CD4-positive, alpha-beta T cell treated with Interleukin-1 beta for 1 hour (primary cell): Measurements from ENCODE around the gene DYNLT1.
"Not testable (repeated sequence)": the region's sequence is repeated elsewhere in the genome, so short reads cannot be mapped to it uniquely, and the experiment has no call there.

Source experiments
- DNase-seq, 2 donors: peaks; one replicate each; pipeline ENCODE4 v3.0.0-alpha.2; 2020 to 2022

DYNLT1 gene

DNA sequence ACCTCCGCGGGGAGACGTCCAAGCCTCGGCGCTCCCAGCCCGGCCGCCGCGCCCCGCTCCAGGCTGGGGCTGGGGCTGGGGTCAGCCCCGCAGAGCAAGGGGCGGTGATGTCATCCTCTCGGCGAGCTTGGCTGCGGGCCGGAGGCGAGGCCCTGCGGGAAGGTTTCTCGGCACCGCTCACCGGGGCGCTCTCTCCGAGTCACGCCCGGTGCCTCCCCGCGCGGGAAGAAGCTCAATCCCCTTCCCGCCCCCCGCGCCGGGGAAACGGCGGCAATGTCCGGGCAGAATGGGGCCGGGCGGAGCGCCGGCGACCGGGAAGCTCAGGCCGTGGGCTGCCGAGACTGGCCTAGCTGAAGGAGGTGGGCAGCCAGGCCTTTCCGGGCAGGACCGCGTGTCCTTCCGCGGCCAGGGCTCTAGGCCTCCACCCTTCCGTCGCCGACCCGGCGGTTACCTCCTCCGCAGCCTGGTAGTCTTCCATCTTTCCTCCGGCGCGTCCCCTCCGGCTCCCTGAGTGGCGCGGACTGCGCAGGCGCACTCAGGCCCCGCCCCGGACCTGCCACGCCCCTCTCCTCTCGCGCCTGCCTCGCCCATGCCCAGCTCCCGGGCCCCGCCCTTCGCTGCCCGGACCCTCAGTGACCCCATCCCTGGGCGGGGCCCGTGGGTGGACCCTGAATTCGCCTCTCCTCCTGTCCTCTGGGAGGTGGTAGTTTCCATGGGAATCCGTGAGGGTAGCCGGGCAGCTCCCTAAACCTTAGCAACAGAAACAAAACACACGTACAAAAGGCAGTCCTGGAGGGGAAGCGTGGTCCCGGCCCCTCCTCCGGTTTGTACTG is at the start of gene DYNLT1:
Gene DYNLT1 (minus strand): TSS at position 513 of the 833 bp plus-strand sequence. CDS start 35 bp downstream, at position 478.
- peak; percentile 90 for DNase-seq

DNA sequence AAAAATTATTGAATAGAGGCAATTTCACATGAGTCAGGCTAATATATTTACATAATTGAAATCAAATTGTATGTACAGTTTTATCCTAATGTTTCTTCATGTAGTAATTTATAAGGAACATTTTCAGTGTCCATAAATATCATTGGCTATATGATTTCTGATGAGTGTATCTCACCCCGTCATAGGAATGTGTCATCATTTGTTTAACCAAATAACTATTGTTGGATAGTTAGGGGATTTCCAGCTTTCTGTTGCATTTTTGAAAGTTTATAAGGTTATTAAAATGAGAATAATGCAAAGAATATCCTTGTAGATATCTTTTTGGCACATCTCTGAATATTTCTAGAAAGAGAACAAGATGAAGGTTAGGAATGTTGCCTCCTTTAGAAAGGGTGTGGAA is 44.3 kb upstream of the DYNLT1 start:
- peak in 1 of 2 donors; percentile 25 for DNase-seq

DNA sequence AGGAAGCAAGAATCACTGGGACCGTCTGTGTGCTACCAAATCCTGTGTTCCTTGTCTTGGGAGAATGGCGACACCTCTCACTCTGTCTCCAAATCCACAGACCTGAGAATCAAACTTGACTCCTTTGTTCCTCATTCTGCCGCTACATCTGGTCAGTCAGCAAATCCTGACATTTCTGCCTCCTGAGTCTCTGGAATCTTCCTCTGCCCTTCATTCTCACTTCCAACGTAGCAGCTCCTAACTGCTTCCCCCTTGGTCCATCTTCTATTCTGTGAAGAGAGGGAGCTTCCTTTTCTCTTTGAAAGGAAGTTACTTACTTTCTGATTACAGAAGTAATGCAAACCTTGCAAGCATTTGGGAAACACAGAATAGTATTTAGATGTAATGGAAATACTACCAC is 43.0 kb upstream of the DYNLT1 start:
- DNase-seq, result no peak

DNA sequence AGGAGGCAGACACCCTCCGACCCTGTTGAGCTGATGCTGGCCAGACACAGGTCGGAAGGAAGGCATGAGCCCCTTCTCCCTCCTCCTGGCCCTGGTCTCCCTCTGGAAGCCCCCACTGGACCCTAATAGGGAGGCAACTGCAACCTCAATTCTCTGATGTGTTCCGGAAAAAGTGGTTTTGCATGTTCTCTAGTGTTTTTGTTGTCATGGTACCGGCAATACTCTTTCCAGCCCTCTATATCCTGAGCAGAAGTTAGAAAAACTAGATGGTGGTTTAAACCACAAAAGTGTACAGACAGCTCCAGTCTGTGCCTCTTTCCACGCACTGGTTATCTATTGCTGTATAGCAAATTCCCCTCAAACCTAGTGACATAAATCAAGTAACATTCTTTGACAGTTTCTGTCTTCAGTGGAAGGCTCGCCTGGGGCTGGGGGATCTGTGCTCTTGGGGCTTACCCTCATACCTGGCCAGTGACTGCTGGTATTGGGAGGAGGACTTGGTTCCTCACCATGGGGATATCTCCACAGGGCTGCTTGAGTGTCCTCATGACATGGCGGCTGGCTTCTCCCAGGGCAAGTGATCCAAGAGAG is 42.3 kb upstream of the DYNLT1 start:
- DNase-seq, result peak; percentile 72 to 82

DNA sequence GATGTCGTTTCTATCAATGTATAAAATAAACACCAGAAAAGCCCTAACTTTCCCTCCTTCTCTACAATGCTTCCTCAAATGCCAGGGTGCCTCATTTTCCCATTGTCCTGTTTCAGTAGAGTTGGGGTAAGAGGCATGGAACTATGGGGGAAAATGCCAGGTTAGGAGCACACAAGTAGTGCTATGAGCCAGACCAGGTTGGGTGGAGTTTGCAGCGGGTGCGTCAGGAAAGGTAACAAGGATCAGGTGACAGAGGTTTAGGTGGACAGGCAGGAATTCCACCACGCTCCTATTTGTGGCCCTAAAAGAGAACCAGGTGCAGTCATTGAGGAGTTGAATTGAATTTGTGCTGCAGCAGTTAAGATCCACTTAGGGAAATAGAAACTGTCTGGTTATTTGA is 41.8 kb upstream of the DYNLT1 start:
- no peak for DNase-seq

DNA sequence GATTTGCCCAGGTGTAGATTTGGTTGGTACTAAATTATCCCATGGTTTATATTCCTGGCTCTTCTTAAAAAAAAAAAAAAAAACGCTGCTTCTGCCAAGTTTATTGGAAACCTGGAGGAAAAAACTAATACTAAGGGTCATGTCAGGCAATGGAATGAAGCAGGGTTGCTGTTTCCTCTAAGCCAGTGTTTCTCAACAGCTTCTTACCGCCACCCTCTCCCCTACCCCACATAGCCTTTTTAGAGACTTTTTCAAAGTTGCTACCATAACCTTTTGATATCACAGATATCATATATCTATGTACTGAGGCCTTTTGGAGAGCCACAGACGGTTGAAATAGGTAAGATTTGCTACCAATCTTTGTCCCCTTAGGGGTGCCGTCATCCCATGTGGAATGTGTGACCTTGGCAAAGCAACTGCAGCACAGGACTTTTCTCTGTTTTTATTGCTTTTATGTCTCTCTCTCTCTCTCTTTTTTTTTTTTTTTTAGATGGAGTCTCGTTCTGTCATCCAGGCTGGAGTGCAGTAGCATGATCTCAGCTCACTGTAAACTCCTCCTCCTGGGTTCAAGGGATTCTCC is 40.3 kb upstream of the DYNLT1 start:
- DNase-seq, result no peak

DNA sequence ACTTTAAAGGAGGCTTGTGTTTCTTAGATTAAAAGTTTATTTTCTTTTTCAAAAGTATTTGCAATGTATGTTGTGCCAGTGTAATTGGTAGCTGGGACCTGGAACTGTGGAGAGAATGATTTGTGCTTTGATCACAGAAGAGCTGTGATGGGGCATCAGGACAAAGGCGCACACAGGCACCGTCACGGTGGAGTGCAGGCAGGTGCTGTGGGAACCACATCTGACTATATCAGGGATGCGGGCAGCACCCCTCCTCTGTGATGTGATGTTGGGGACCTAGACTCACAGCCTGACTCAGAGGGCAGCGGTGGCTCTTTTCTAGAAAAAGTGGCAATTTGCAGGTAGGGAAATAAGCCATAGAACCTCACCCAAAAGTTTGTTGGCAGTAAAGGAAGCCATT is 39.8 kb upstream of the DYNLT1 start:
- DNase-seq, result peak in 1 of 2 donors; percentile 33

DNA sequence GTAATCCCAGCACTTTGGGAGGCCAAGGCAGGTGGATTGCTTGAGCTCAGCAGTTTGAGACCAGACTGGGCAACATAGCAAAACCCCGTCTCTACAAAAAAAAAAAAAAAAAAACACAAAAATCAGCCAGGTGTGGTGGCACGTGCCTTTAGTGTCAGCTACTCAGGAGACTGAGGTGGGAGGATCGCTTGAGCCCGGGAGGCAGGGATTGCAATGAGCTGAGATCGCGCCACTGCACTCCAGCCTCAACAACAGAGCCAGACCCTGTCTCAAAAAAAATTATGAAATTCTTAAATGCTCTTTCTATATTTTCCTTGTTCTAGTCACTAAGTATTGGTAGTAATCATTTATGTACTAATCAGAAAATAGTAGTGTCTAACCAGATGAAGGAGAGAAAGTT is 35.9 kb upstream of the DYNLT1 start:
- DNase-seq, result no peak

DNA sequence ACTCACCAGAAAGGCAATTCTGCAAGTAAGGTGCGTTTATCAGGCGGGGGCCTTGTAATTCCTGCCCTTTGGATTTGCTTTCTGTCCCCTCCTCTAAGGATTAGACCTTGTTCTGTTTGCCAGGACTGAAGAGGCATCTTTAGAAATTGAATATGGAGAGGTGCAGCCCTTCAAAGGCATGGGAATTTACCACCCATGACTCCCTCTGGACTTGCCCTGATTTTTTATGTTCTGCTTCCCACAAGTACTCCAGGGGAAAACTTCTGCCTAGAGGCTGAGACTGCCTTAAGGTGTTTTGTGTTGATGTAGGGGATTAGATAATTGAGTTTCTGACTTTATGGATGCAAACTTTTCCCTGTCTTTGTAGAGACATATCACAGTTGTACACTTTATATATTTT is 35.5 kb upstream of the DYNLT1 start:
- no peak for DNase-seq

DNA sequence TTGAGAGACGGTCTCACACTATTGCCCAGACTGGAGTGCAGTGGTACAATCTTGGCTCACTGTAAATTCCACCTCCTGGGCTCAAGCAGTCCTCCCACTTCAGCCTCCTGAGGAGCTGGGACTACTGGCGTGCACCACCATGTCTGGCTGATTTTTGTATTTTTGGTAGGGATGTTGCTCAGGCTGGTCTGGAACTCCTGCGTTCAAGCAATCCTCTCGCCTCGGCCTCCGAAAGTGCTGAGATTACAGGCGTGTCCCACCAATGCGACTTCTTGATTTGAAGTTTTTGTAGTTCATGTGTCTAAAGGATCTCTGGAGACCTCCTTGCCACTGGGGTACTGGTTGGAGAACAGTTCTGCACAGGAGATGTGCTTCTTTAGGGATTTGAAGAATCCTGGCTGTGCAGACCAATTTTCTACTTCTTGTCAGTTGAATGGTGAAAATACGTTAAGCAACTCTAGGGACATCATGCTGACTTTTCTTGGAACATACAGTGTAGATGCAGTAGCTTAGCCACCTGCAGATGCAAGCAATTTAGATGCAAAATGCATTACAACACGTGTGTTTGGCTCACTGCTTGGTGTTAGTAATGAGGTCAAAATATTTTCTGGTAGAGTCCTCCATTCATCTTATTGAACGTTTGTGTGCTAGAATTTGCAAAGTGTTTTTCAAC is 33.5 kb upstream of the DYNLT1 start:
- no peak for DNase-seq

DNA sequence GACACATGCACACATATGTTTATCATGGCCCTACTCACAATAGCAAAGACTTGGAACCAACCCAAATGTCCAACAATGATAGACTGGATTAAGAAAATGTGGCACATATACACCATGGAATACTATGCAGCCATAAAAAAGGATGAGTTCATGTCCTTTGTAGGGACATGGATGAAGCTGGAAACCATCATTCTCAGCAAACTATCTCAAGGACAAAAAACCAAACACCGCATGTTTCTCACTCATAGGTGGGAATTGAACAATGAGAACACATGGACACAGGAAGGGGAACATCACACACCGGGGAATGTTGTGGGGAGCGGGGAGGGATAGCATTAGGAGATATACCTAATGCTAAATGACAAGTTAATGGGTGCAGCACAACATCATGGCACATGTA is 32.6 kb upstream of the DYNLT1 start:
- not testable (repeated sequence) for DNase-seq

DNA sequence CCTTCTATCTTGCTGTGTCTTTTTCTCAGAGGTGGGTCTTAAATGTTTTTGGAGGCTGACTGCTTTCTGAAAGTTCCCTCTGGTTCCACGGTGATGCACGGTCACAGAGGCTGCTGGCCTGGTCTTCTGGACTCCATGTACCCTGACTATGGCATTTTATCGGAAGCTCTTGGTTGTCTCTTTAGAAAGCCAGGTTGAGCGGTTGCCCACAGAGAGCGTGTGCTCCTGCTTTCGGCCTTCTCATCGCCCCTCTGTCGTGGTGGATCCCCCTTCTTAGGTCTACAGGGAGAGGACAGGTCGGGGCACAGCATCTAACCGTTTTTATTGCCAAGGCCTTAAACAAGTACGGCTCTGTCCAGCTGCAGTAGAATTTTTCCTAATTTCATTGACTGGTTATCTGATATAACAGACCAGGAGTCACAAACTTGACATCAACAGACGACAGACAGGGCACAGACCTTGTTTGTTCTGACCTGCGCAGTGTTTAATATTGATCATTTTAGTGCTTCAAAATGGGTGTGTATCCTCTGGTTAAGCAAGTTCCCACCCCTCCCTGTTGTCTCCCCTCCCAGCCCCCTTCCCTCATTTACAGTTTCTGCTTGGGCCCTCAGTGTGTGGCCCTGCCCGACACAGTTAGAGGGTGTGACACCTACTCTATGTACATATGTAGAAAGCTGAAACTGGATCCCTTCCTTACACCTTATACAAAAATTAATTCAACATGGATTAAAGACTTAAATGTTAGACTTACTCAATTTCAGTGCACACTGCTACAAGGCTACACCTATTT is 30.0 kb upstream of the DYNLT1 start:
- no peak for DNase-seq

DNA sequence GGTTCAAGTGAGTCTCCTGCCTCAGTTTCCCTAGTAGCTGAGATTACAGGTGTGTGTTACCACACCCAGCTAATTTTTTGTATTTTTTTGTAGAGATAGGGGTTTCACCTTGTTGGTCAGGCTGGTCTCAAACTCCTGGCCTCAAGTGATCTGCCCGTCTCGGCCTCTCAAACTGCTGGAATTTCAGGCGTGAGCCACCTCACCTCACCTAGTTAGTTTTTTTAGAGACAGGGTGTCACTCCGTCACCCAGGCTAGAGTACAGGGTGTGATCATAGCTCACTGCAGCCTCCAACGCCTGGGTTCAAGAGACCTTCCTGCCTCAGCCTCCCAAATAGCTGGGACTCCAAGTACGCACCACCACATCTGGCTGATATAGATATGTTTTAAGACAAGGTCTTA is 28.2 kb upstream of the DYNLT1 start:
- no peak for DNase-seq

DNA sequence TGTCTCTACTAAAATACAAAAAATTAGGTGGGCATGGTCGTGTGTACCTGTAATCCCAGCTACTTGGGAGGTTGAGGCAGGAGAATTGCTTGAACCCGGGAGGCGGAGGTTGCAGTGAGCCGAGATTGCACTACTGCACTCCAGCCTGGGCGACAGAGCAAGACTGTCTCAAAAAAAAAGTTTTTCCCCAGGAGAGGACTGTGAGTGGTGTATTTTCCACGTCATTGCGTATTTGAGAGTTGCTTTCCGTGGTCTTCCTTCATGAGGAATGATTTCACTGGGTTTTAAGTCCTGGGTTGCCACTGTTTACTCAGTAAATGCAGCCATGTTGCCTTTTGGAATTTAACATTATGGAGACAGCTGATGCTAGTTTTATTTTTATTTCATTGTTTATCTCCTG is 27.6 kb upstream of the DYNLT1 start:
- not testable (repeated sequence) for DNase-seq

DNA sequence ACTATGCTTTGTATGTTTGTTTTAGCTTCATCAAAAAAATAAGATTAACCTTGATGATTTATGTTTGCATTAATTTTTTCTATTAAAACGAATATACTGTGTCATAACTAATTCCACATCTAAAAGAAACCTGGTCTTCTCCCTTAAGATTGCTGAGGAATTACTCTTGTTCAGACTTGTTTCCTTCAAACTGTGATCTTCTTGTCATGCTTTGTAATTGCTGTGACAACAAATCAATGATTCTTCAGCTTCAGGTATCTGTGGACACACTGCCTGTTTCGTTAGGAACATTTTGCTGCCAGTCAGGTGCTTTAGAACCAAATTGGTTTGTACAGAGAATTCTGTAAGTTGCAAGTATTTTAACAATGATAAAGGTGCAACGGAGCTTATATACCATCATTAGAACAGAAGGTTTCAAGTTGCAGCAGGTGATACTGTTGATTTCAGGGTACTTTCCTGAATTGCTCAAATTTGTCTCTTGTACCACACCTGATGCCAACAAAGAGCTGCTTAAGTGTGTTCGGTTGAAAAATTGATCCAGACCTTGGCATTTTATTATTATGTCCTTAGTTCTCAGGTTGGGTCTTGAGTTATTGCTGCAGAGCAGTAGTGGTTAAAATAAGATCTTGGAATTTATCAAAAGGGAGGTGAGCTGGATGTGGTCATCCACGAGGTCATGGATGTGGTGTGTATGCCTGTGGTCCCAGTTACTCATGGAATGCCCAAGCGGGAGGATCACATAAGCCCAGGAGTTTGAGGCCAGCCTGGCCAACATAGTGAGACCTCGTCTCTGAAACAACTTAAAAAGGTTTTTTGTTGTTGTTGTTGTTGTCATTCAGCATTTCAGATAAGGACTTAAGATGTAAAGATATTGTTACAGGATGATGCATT is 24.8 kb upstream of the DYNLT1 start:
- DNase-seq, result no peak

DNA sequence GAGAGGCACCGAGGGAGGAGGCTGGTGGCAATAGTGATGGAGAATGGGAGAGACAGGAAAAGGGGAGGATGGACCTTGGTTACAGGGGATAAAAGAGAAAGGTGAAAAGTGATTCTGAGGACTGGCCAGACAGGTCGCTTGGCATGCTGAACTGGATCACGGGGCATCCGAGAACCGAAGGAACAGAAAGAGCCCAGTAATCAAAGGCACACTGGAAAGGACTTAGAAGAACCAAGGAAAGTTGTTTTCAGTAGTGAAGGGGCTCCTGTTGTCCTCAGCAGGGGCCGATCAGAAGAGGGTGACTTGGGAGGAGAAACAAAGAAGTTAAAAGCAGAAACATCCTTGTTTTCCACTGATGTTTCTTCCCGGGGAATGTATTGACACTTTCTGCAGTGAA is 24.2 kb upstream of the DYNLT1 start:
- no peak for DNase-seq

DNA sequence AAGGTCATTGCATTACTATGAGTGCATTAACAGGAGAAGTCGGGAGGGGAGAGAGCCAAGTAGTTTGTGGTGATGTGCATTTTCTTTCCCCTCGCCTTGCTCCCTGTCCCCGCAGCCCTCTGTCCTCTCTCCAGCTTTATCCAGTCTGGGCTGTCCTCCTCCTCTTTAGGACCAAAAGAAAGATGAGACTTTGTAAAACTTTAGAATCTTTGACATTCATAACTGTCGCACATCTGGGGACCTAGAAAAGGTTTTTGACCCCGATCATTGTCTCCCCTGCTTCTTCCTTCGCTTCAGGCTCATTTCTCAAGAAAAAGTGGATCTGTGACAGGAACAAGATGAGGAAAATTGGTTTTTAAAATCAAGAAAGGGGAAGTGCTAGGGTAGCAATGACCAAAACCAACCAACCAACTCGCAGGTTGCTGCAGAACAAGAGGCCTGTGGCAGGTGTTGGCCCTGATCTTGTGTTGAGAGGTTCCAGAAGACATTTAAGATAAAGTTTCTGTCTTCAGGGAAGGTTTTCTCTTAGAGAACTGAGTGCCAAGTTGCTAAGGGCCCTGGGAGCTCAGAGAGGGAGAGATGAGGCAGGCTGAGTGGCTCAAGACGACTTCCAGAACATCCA is 22.9 kb upstream of the DYNLT1 start:
- DNase-seq, result no peak

DNA sequence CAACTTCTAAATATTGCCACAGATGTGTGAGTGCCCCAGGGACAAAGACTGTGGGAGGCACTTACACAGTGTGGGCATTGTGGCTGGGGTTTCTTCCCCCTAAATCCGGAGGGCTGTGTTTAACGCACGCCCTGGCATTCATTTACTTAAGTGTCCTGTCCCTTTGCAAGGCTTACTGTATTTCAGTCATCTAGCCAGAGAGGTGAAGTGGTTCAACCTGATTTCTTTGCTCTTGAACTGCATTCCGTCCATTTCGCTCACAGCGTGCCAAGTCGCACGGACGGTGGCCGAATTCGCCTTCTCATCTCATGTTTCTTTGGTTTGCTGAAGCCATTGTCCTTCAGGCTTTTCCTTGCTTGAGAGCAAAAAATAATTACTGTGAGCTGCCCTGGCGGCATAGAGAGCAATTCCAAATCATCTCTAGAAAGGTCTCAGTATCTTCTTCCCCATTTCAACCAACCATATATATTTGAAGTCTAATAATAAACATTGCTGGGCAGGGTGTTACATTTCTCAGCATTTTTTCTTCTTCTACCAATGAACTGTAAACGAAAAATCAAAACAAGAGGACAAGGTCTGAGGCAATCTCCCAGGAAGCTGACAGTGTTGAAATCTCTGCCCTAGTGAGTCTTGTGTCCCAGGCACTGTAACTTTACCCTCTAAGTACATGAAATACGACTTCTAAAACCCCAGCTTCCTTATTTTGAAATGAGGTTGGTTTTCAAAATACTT is 22.3 kb upstream of the DYNLT1 start:
- peak in 1 of 2 donors; percentile 53 for DNase-seq

DNA sequence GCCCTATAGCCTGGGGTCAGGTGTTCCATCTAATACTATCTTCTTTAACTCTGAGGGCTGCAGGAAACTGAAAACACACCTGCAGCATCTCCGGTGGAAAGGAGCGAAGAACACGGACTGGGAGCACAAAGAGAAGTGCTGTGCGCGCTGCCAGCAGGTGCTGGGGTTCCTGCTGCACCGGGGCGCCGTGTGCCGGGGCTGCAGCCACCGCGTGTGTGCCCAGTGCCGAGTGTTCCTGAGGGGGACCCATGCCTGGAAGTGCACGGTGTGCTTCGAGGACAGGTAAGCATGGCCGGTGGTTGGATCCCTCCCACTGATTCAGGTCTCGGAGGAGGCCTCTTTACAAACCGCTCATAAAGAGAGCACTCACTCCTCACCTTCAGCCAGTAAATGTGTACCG is 20.8 kb upstream of the DYNLT1 start:
- DNase-seq, result no peak

DNA sequence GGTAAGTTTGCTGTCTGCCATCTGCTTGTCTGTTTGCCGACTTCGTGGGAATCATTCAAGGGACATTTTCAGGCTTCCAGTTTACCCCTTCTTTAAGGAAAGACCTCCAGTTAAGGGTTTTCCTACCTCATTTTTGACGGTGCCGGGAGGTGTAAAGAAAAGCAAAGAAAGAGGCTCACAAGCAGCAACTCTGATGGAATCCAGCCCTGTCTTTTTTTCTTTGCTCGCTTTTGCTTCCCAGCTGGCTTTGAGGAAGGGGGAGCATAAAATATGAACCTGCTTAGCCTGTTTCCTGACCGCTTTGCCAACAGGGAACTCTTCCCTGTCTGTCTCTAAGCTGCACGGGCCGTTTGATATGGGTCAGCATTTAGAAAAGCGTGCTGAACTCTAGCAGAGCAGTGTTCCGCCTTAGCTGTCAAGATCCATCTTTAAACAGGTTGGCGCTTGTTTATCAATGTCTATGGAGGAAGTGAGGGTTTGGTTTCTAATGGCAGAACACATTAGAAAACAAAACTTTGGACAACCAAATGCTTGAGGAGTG is 19.2 kb upstream of the DYNLT1 start:
- no peak for DNase-seq
